Activated naive CD4-positive, alpha-beta T cell treated with anti-CD3 and anti-CD28 coated beads for 36 hours (primary cell): Measurements from ENCODE around the gene DHPS. TPM values are rescaled to one million over a fixed set of nuclear protein-coding genes. Genes with fewer than 3 reads are reported as not detected.

Source experiments
- CTCF ChIA-PET: fragments of 350-600 bp; sonication (Branson Sonifier 250); formaldehyde crosslinking; loops from one replicate; lab custom pipeline; 2021; ENCODE audit warnings: antibody characterized with exemption; lab: Charles Lee
- DNase-seq: peaks from one replicate; pipeline ENCODE4 v3.0.0-alpha.2; 2020
- H3K27ac Mint-ChIP-seq: one replicate; pipeline ENCODE4 v1.8.0; 2021; ENCODE audit warnings: mild to moderate bottlenecking, mixed read lengths
- H3K27me3 Mint-ChIP-seq: one replicate; pipeline ENCODE4 v1.8.0; 2021; ENCODE audit warnings: low read depth, mixed read lengths
- H3K36me3 Mint-ChIP-seq: one replicate; pipeline ENCODE4 v1.8.0; 2021; ENCODE audit warnings: low read depth, mixed read lengths
- H3K4me1 Mint-ChIP-seq: one replicate; pipeline ENCODE4 v1.8.0; 2021; ENCODE audit warnings: low read depth, mixed read lengths
- H3K4me3 Mint-ChIP-seq: one replicate; pipeline ENCODE4 v1.8.0; 2021; ENCODE audit warnings: mild to moderate bottlenecking, moderate library complexity, mixed read lengths
- H3K9me3 Mint-ChIP-seq: one replicate; pipeline ENCODE4 v1.8.0; 2021; ENCODE audit warnings: mixed read lengths
- intact Hi-C: fragments of 100-400 bp; cut with micrococcal nuclease; formaldehyde crosslinking; loops from one replicate; pipeline ENCODE4 v1.15.1; 2023
- total RNA-seq, 2 experiments: library from RNA; stranded (reverse); gene quantifications; one replicate each; pipeline ENCODE4 v1.2.3, GENCODE V29; 2021

Gene DHPS
- total RNA-seq, 2 experiments from 2014 or later = 131 to 149 TPM

GRCh38 chr19:12636631-12637030 is 45.0 kb downstream of the DHPS start:
- no peak overlapping the region for H3K27ac Mint-ChIP-seq

GRCh38 chr19:12629215-12629614 is 52.5 kb downstream of the DHPS start:
- CTCF ChIA-PET = no interaction called here
- no peak overlapping the region for H3K27ac Mint-ChIP-seq

More at GRCh38 chr19:12636631-12637030, 45.0 kb downstream of the DHPS start:
- CTCF ChIA-PET = no interaction called here
- Mint-ChIP-seq H3K4me3 (no peak overlapping the region), H3K4me1 (peaks cover 28% of the 10 kb centered on the region), H3K9me3 (no peaks in the 10 kb centered on the region), H3K27me3 (no peaks in the 10 kb centered on the region), H3K36me3 (peaks cover 5% of the 10 kb centered on the region)
- intact Hi-C loops = no loop called here
- no peak for DNase-seq

GRCh38 chr19:12628040-12629022 is 53.3 kb downstream of the DHPS start:
- Mint-ChIP-seq H3K27ac (no peak overlapping the region), H3K4me3 (no peak overlapping the region), H3K9me3 (peaks cover 25% of the 10 kb centered on the region), H3K36me3 (peaks cover 48% of the 10 kb centered on the region), H3K27me3 (no peaks in the 10 kb centered on the region), H3K4me1 (peaks cover 13% of the 10 kb centered on the region)
- intact Hi-C loops = no loop called here
- CTCF ChIA-PET = no interaction called here
- no peak for DNase-seq

More at GRCh38 chr19:12629215-12629614, 52.5 kb downstream of the DHPS start:
- Mint-ChIP-seq H3K27me3 (no peaks in the 10 kb centered on the region), H3K4me1 (peaks cover 15% of the 10 kb centered on the region), H3K4me3 (no peak overlapping the region), H3K36me3 (peaks cover 47% of the 10 kb centered on the region), H3K9me3 (peaks cover 25% of the 10 kb centered on the region)
- intact Hi-C loops = no loop called here
- no peak for DNase-seq

- no peak overlapping the region for H3K4me3 Mint-ChIP-seq
- peaks cover 50% of the 10 kb centered on the region for H3K36me3 Mint-ChIP-seq
- H3K9me3 Mint-ChIP-seq = peaks cover 25% of the 10 kb centered on the region
- H3K27me3 Mint-ChIP-seq = no peaks in the 10 kb centered on the region
- intact Hi-C loops = no loop called here
- H3K27ac Mint-ChIP-seq = no peak overlapping the region
- no peak for DNase-seq
- peaks cover 13% of the 10 kb centered on the region for H3K4me1 Mint-ChIP-seq
- CTCF ChIA-PET = no interaction called here
These were observed 54.7 kb downstream of the DHPS start for GRCh38 chr19:12626958-12627357.

Other genes starting within 250 kb of the DHPS start
- 1 to 10 TPM; 3.7 to 4.1 TPM for gene ZNF443, start 240.9 kb downstream of the DHPS start, total RNA-seq
- gene ZNF709, start 197.1 kb downstream of the DHPS start, total RNA-seq = 1 to 10 TPM; 1.9 to 2.4 TPM
- 1 to 10 TPM; 5.6 to 5.7 TPM for gene ZNF564, start 130.4 kb downstream of the DHPS start, total RNA-seq
- gene ZNF490, start 71.1 kb downstream of the DHPS start, total RNA-seq = 1 to 10 TPM; 3.9 to 5.0 TPM
- gene ZNF791, start 71.0 kb downstream of the DHPS start, total RNA-seq = 10 to 100 TPM; 11.2 to 11.9 TPM
- gene MAN2B1, start 15.1 kb downstream of the DHPS start, total RNA-seq = 100 to 1,000 TPM; 120 to 131 TPM
- gene WDR83, start 15.1 kb downstream of the DHPS start, total RNA-seq = 10 to 100 TPM; 14.9 to 16.2 TPM
- not detected for gene GNG14, start 6.1 kb upstream of the DHPS start, total RNA-seq
- gene FBXW9, start 14.8 kb upstream of the DHPS start, total RNA-seq = 1 to 10 TPM; 7.2 to 8.7 TPM
- gene TNPO2, start 42.1 kb upstream of the DHPS start, total RNA-seq = 10 to 100 TPM; 80.7 to 81.1 TPM
- 100 to 1,000 TPM; 119 to 126 TPM for gene TRIR, start 52.8 kb upstream of the DHPS start, total RNA-seq
- 10 to 100 TPM; 47.7 TPM for gene GET3, start 55.6 kb upstream of the DHPS start, total RNA-seq
- gene BEST2, start 69.9 kb upstream of the DHPS start, total RNA-seq = not detected
- gene HOOK2, start 93.7 kb upstream of the DHPS start, total RNA-seq = 10 to 100 TPM; 14.0 to 14.9 TPM
- 100 to 1,000 TPM; 292 to 296 TPM for gene JUNB, start 109.6 kb upstream of the DHPS start, total RNA-seq
- gene PRDX2, start 119.9 kb upstream of the DHPS start, total RNA-seq = 100 to 1,000 TPM; 237 to 249 TPM
- 10 to 100 TPM; 41.4 to 43.2 TPM for gene THSD8, start 120.2 kb upstream of the DHPS start, total RNA-seq
- gene RNASEH2A, start 124.7 kb upstream of the DHPS start, total RNA-seq = 10 to 100 TPM; 54.8 to 55.6 TPM
- not detected for gene RTBDN, start 152.7 kb upstream of the DHPS start, total RNA-seq
- 1 to 10 TPM; 1.2 to 1.5 TPM for gene MAST1, start 156.6 kb upstream of the DHPS start, total RNA-seq
- gene DNASE2, start 199.6 kb upstream of the DHPS start, total RNA-seq = 10 to 100 TPM; 30.9 to 31.6 TPM
- gene KLF1, start 205.3 kb upstream of the DHPS start, total RNA-seq = under 1 TPM; 0.17 to 0.21 TPM
- gene GCDH, start 209.3 kb upstream of the DHPS start, total RNA-seq = 10 to 100 TPM; 36.3 to 38.3 TPM
- 1 to 10 TPM; 3.4 to 5.4 TPM for gene SYCE2, start 237.4 kb upstream of the DHPS start, total RNA-seq